ENCODE measurements around the gene YDJC.

- no peak for TF ChIP-seq RAD21 (IDR thresholded peaks at IDR 0.05; ENCODE audit: low read length)
- TF ChIP-seq MAFK (IDR thresholded peaks at IDR 0.05; ENCODE audit: low read depth, low read length): no peak
- TF ChIP-seq CTCF (conservative IDR thresholded peaks at IDR 0.05; ENCODE audit: low read depth, low read length): no peak
- TF ChIP-seq MXI1 (IDR thresholded peaks at IDR 0.05; ENCODE audit: borderline replicate concordance, low read depth, low read length): no peak
These were observed 8.8 kb downstream of the YDJC start for GRCh38 chr22:21621025-21621424.

All from IMR-90 (cell line).